Adipose tissue (tissue), 3 donors: ENCODE results near the gene POLR3E. TPM values are rescaled to one million over a fixed set of nuclear protein-coding genes. Genes with fewer than 3 reads are reported as not detected.
"Not testable (repeated sequence)": the region's sequence is repeated elsewhere in the genome, so short reads cannot be mapped to it uniquely, and the experiment has no call there.

ENCODE experiments used
- H3K27ac ChIP-seq: one replicate; pipeline ENCODE4 v1.5.1; 2013; ENCODE audit warnings: low read depth, low read length
- WGBS, 3 donors: extraction: QIAGEN DNeasy Blood & Tissue Kit; methylation state at CpG; one replicate each; pipeline ENCODE4 v1.1.7; 2013; 5-methylcytosine and 5-hydroxymethylcytosine counted together
- polyA plus RNA-seq, 3 donors: library from polyadenylated mRNA; stranded (reverse); fragments of 200-250 nt; gene quantifications; one replicate each; pipeline ENCODE4 v1.2.3, GENCODE V29; 2013
- donor health status: healthy with polysubstance abuse.
- donor health status: Bipolar disorder and iron deficiency.
- donor health status: healthy.

Gene POLR3E
- polyA plus RNA-seq, 3 donors: 19.1 to 29.3 (median 24.3) TPM

DNA sequence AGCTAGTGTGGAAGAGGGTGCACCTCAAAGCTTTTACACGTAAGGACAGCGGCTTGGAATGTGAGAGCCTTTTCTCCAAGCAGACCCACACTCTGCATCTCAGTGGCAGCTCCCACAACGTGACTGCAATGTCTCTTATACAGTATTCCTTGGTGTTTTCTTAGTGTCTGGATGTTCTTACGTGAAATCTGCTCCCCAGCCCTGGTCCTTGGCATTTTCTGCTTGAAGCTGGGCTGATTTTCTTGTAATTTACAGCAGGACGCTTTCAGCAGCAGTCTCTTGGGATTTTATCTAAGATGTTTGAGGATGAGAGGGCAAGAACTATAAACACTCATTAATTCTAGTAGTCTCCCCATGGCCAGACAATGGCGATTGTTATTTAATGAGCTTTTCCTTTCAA, 12.1 kb upstream of the POLR3E start:
- no peak overlapping the region for H3K27ac ChIP-seq
- WGBS, 3 donors: 78 to 85% (median 80%) methylated on average over 6 of the region's 6 CpGs

DNA sequence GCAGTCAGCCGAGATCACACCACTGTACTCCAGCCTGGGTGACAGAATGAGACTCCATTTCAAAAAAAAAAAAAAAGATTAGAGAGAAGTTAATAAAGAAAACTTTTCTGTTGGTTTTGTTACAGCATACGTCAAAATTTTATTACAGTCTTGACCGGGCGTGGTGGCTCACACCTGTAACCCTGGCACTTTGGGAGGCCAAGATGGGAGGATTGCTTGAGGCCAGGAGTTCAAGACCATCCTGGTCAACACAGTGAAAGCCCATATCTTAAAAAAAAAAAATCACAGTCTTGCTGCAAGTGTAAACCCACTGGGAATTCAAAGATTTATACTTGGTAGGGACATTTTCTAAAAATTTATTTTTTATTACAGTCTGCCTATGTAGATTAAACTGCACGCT, 6.2 kb upstream of the POLR3E start:
- WGBS, 3 donors: 94 to 96% (median 96%) methylated on average over 5 of the region's 5 CpGs
- H3K27ac ChIP-seq: no peak overlapping the region

DNA sequence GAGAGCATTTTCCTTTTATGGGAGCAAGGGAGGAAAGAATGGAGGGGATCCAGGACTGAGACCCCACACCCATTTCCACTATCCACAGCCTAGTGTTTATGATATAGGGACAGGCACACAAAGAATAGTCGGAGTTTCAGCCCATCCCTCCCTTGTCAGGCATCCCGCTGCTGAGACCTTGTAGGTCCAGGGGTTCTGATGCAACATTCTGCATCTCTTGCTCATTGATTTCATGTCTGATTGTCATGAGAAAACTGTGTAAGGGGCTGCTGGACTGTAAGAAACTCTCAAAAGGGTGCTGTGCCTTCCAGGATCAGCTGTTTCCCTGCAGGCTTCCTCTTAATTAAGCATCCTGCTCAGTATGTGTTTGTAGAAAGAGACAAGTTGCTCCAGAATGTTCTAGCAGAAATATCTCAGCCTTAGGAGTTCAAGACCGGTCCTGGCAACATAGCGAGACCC, 5.3 kb upstream of the POLR3E start:
- no peak overlapping the region for H3K27ac ChIP-seq
- WGBS, 3 donors: 63 to 69% (median 65%) methylated on average over 4 of the region's 4 CpGs

DNA sequence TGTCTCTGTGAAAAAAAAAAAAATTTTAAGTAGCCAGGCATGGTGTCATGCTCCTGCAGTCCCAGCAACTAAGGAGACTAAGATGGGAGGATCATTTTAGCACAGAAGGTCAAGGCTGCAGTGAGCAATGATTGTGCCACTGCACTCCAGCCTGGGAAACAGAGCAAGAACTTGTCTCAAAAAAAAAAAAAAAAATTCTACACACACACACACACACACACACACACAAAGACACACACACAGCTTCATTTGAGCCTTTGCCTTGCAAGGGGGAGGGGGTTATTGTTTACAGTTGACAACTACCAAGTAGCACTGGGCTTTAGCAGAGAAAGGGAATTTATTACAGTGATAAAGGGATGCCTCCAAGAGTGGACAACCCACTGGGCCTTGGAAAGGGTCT, 4.9 kb upstream of the POLR3E start:
- H3K27ac ChIP-seq: no peak overlapping the region

DNA sequence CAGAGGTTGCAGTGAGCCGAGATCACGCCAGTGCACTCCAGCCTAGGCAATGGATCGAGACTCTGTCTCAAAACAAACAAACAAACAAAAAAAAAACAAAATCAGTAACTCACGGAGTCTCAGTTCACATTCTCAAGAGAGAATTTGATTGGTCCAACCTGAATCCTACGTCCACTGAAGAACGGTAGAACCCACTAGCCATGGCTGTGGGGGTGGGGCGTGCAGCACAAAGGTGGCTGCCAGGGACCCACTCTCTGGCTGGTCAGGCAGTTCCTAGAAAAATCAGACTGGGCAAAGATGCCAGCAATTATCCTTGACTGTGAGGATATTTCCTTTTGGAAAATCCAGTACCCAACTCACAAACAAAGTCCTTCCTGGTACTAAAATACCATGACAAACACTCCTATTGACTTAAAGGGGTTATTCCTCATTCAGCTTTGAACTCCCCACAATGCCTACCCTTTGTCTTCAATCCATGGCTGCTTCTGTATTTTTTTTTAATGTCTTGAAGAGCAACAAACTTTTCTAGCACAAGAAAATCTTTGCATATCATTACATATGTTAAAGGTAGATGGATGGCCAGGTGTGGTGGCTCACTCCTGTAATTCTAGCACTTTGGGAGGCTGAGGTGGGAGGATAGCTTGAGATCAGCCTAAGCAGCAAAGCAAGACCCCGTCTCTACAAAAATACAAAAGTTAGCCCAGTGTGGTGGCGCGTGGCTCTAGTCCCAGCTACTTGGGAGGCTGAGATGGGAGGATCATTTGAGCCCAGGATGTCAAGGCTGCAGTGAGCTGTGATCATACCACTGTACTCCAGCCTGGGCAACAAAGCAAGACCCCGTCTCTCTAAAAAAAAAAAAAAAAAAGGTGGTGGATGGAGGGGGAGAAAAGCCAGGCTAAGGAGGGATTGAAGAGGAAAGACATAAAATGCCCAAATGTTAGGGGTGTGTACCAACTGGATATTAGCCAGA, 3.8 kb upstream of the POLR3E start:
- H3K27ac ChIP-seq: no peak overlapping the region
- WGBS, 3 donors: 88 to 94% (median 92%) methylated on average over 11 of the region's 11 CpGs

DNA sequence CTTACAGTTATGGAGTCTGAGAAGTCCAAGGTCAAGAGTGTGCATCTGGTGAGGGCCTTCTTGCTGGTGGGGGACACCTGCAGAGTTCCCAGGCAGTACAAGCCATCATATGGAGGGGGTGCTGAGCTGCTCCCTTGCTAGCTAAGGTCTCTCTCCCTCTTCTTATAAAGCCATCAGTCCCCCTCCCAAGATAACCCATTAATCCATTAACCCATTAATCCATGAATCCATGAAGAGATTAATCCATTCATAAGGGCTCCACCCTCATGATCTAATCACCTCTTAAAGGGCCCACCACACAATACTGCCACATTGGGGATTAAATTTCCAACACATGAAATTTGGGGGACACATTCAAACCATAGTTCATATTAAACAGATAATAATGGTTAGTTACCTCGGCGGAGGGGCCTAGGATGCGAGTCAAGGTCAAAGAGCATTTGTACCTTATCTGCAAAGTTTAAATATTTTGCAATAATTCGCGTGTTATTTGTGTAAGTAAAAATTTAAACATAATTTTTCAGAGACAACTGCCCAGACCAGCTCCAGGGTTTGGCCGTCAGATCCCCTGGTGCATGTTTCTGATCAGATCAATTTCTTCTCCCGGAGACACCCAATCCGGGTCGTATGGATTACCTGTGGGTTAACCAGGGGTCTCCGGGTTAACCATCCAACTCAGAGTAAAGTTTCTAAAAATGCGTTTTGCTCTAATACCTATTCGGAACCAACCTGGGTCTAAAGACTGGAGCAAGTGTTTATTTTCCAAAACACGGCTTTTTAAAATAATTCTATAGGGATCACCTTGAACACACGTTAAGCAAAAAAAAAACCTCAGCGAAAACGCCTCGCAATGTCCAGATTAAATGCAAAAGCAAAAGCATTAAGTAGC, 740 bp upstream of the POLR3E start:
- WGBS, 3 donors: 0 to 4% (median 3%) methylated on average over 17 of the region's 17 CpGs
- H3K27ac ChIP-seq: no peak overlapping the region

DNA sequence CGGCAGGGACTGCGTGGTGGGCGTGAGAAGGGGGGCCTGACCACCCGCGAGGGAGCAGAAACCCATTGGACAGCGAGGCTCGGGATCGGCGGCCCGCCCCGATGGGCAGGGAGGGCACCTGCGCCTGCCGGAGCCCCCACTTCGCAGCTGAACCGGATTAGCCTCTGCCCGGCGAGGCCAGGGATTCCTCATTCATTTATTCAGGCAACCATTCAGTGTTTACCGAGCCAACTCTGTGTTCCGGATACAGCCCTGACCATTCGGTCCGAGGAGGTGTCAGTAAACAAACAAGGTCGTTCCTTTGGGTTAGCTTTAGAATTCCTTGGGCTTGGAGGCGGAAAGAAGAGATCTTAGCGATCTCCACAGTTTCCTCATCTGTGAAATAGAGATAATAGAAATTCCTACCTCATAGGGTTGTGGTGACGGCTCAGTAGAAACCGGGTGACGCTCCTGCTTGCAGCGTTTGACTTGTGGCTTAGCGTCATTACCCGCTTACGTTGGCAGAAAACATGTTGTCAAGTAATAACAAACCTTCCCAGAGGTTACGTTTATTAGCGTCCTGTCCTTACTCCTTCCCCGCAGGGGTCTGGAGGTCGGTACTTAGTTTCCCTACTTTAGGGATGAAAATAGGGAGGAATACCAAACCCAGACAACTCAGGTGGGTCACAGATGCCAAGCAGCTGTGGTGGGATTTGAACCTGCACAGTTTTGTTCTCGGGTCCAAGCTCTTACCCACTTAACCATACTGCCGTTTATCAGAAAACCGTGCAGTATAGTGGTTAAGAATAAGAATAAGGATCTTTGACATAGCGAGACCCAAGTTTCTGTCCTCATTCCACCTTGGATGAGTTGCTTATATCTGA, 893 bp downstream of the POLR3E start:
- WGBS, 3 donors: 0% methylated on average over 38 to 39 of the region's 39 CpGs
- peak overlapping the region; percentile 71 for H3K27ac ChIP-seq

DNA sequence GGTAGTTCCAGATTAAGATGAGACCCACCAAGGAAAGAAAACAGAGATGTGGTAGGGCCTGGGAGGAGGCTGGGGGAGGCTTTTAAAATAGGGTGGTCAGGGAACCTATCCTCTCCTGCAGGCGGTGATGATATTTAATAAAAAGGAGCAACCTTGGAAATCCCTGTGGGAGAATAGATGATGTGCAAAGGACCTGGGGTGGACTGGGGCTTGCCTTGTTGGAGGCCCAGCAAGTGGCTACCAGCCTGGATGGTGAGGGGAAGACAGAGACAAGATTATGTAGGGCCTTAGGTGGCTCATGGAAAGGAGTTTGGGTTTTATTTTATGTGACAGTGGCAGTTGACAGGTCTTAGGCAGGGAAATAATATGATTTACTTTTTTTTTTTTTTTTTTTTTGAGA, 1.8 kb downstream of the POLR3E start:
- WGBS, 3 donors: 95 to 100% (median 100%) methylated on average over 1 of the region's 1 CpG
- H3K27ac ChIP-seq: peak overlapping the region; percentile 58

DNA sequence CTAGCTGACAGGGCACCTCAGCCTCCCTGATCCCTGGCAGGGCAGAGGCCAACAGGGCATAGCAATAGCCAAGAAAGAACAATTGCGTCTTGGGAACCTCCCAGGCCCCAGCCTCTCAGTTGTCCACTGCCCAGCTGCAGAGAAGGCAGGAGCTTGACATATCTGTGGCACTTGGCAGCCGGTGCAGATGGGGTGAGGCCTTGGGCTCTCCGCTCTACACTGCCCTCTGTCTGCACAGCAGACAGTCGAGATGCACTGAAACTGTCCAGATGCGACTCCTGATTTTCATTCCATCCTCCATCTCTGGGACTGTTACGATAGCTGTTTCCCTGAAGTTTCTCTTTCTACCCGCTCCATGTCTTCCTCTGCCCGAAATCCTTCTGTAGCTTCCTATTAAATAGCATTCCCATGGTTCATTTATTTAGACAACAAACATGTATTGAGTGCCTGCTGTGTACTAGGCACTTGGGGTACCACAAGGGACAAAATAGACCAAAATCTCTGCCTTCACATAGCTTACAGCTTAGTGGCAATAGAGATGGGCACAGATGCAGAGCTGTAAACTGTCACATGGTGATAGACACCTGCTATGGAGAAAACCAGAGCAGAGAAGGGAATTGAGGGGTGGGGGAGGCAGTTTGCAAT, 3.3 kb downstream of the POLR3E start:
- H3K27ac ChIP-seq: no peak overlapping the region

DNA sequence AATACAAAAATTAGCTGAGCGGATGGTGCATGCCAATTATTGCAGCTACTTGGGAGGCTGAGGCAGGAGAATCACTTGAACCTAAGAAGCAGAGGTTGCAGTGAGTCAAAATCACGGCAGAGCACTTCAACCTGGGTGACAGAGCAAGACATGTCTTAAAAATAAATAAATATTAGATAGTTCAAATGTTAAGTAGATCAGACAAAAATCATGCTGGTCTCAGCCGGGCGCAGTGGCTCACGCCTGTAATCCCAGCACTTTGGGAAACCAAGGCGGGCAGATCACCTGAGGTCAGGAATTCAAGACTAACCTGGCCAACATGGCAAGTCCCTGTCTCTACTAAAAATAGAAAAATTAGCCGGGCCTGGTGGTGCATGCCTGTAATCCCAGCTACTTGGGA, 4.2 kb downstream of the POLR3E start:
- WGBS, 3 donors: 90 to 94% (median 93%) methylated on average over 7 of the region's 7 CpGs

More for the DNA sequence above, 3.3 kb downstream of the POLR3E start:
- 30 to 62% (median 50%) methylated on average over 8 of the region's 8 CpGs for WGBS, 3 donors

DNA sequence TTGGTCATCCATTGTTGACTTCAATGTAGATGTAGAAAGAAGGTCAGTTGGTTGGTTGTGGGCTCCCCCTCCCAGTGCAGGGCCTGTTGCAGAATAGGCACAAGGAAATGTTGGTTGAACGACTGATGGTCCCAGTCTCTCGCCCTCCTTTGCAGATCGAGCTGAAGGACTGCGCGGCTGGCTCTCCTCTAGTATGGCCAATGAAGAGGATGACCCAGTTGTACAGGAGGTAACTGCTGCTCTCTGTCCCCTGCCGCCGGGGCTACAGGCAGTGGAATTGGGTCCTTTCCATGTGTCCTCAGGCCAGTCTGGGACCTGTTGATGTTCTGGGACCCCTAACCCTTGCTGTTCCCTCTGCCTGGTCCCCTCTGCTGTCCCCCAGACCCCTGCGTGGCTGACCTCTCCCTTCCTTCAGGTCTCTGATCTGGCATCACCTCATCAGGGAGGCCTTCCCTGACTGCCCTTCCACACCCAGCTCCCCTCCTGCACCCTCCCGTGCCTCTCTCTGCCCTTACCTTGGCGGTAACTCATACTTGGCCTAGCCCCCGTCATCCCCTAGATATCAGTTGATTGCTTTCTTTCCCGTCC, 5.7 kb downstream of the POLR3E start:
- WGBS, 3 donors: 94 to 97% (median 95%) methylated on average over 12 of the region's 12 CpGs
- no peak overlapping the region for H3K27ac ChIP-seq

More for the DNA sequence above, 4.2 kb downstream of the POLR3E start:
- not testable (repeated sequence) for H3K27ac ChIP-seq

DNA sequence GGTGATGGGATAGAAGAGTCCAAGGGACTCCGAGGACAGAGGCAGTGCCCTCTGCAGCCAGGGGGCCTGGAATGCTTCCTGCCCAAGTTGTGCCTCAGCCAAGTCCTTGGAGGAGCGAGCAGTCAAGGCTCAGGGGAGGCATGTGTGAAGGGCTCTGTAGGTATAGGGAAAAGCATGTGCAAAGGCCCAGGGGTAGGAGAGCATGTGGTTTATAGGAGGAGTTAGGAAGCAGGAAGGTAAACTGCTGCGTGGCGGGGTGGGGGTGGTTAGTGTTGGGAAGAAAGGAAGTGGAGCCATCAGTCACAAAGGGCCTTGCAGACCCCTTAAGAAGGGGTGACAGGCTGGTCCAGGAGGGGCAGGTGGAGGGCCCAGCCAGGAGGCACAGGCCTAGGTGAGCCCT, 7.2 kb downstream of the POLR3E start:
- WGBS, 3 donors: 92 to 94% (median 93%) methylated on average over 4 of the region's 4 CpGs
- no peak overlapping the region for H3K27ac ChIP-seq

DNA sequence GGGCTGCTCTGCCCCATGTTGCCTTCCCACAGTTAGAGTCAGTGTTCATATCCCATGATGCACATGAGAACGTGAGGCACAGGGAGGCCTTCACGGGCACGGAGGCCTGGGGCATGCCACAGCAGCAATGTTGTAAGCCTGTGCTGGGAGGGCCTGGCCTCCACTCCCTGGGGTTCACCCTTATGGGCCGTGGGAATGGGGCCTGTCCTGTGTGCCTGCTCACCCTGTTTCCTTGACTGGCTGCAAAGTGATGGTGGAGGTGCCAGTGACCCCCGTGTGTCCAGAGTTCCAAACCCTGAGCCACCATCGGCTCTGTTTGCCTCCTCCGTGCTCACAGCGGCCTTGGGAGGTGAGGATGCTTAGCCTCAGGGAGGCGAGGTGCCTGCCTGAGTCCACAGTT, 9.6 kb downstream of the POLR3E start:
- 82 to 91% (median 91%) methylated on average over 9 of the region's 9 CpGs for WGBS, 3 donors
- no peak overlapping the region for H3K27ac ChIP-seq

DNA sequence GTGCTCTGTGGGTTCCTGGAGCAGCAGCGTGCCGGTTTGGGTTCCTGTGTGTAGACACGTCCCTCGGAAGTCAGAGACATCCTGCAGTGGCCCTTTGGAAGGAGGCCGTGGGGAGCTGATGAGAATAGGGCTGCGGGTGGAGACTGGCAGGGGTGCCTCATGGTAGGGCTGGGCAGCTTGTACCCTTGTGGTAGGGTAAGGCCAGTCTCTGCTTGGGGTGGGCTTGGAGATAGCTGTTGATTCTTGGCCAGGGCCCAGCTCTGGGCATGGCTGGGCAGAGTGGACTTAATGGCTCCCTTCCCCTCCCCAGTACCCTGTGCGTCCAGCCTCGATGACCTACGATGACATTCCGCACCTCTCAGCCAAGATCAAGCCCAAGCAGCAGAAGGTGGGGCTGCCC, 10.6 kb downstream of the POLR3E start:
- H3K27ac ChIP-seq: no peak overlapping the region
- WGBS, 3 donors: 92 to 96% (median 92%) methylated on average over 10 of the region's 10 CpGs

DNA sequence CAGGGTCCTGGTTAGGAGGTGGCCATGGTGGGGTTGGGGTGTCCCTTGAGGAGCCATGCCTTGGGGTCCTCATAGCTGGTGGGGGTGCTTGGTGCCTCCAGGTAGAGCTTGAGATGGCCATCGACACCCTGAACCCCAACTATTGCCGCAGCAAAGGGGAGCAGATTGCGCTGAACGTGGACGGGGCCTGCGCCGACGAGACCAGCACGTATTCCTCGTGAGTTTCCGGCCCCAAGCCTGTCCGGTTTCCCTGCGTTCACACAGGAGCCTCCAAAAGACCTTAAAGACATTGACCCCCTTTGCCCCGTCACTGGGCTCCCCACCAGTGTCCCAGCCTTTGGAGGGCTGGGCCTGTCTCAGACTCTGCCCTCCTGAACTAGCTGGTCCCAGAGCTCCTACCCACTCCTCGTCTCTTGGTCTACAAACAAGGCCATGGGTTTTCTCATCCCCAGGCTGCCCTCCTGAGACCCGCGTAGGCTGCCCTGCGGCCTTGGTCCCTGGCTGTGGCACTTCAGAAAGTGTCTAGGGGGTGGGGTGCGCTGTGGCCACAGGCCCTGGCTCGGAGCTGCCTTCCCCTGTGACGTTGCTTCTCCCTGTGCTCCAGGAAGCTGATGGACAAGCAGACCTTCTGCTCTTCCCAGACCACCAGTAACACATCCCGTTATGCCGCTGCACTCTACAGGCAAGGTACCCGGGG, 11.8 kb downstream of the POLR3E start:
- H3K27ac ChIP-seq: no peak overlapping the region
- 93 to 96% (median 95%) methylated on average over 24 of the region's 24 CpGs for WGBS, 3 donors

DNA sequence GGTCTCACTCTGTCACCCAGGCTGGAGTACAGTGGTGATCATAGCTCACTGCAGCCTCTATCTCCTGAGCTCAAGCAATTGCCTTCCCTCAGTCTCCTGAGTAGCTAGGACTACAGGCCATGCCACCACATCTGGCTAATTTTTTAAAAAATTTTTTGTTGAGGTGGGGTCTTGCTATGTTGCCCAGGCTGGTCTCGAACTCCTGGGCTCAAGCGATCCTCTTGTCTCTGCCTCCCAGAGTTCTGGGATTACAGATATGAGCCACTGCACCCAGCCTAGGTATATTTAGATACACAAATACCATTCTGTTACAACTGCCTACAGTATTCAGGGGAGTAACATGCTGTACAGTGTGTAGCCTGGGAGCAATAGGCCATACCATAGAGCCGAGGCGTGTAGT, 14.3 kb downstream of the POLR3E start:
- H3K27ac ChIP-seq: no peak overlapping the region
- 93 to 97% (median 97%) methylated on average over 4 of the region's 4 CpGs for WGBS, 3 donors
